GM20431 (cell line): ENCODE results near the gene HAVCR2.

ENCODE experiments used
- in situ Hi-C: fragments of 300-500 bp; cut with MseI, MboI; formaldehyde crosslinking; loops from one replicate; pipeline ENCODE4 v1.15.0; 2020; ENCODE audit warnings: low sequenced_read_pairs; ENCODE audit not compliant: unreplicated experiment

Gene HAVCR2

DNA sequence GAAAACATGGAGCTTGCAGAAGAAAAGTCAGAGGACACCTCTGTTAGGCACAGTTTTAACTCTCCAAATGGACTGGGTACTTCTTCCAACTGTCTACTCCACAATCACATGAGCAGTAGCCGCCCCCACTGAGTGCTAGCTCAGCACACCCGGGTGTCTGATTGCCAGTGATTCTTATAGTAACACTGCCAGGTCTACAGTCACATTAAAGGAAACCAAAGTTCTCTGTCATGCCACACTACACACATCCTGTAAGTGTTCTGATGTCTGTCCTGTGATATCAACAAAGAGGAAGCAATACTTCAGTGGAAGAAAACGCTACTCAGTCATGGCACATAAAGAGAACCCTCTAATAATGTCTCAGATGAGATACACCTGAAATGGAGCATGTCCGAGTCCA, at the start of gene HAVCR2:
HAVCR2 (minus strand) TSS at position 69 of the 400 bp plus-strand sequence; CDS start at position 8, 61 bp downstream.
- in situ Hi-C loops: no loop called here

DNA sequence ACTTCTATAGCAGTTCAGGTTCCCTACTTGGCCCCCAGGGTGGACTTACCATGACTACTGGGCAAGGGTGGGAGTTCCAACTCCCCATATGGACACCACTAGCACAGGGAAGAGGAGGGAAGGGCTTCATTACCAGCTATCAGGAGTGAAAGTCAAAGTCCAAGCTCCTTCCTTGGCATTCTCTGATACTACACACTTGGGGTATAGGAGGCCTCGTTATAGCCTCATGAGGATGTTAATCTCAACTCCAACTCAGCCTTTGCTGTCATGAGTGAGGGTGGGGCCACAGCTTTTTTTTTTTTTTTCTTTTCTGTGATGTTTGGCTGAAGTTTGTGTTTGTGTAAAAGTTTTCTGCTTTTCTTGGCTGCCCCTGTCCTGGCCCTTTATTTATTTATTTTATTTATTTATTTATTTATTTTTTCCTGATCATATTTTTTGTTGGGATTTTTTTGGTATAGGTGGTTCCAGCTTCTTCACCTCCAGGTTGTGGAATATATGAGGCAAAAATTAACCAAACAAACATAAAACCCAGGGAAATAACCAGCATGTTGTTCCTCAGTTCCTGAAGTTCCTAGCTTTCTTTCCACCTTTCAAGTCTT, 48.5 kb upstream of the HAVCR2 start:
- in situ Hi-C loops: no loop called here

DNA sequence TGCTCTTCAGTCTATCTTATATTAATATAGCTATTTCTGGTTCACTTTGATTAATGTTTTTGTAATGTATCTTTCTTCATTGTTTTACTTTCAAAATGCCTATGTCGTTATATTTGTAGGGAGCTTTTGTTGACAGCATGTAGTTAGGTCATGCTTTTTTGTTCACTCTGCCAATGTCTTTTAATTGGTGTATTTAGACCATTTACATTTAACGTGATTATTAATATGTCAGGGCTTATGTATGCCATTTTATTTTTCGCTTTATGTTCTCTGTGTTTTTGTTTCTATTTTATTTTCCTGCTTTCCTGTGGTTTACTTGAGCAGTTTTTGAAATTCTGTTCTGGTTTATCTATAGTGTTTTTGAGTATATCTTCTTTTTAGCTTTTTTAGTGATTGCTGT, 46.5 kb upstream of the HAVCR2 start:
- in situ Hi-C loops: no loop called here

GRCh38 chr5:157150995-157151394, 42.2 kb upstream of the HAVCR2 start:
- in situ Hi-C loops: no loop called here

- in situ Hi-C loops: no loop called here
Measured at GRCh38 chr5:157148734-157149615, 40.1 kb upstream of the HAVCR2 start.

- in situ Hi-C loops: no loop called here
Measured at GRCh38 chr5:157143127-157143971, 34.5 kb upstream of the HAVCR2 start.

DNA sequence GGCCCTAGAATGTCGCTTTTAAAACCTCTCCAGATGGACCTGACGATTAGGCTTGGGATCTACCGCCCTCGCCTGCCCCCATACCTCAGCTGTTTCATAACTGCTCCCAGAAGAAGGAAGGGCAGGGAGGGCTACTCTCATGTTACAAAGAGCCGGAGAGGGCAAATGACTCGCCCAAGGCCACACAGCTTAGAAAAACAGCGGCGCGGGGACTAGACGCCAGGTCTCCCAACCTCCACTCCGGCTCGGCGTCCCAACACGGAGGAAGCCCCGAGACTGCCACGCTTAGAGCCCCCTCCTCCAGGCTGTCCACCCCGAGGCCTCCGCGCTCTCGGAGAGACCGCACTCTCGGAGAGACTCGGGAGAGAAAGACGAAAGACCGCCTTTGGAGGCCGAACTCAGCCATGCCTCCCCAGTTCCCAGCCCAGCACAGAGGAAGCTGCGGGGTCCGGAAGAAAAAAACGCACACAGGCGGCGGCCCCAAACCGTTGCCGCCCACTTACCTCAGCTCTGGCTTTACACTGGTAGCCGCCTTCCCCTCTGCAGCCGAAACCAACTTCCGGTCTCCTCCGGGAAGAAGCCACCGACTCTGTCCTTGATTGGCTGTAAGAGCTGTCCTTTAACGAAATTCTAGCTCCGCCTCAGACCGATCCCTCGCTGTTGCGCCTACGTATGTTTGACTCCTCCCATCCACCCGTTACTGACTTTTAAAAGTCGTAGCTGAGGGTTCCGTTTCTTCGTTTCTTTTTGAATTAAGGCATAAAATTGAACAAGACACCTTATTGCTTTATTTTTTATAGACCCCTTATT, 33.7 kb upstream of the HAVCR2 start, which contains the start of gene MED7:
MED7 (minus strand) TSS at position 549 of the 810 bp plus-strand sequence. CDS start 3,434 bp downstream, outside the sequence.
- in situ Hi-C loops: no loop called here

GRCh38 chr5:157137691-157138090, 28.8 kb upstream of the HAVCR2 start:
- in situ Hi-C loops: no loop called here

GRCh38 chr5:157132281-157132612, 23.4 kb upstream of the HAVCR2 start:
- in situ Hi-C loops: no loop called here

DNA sequence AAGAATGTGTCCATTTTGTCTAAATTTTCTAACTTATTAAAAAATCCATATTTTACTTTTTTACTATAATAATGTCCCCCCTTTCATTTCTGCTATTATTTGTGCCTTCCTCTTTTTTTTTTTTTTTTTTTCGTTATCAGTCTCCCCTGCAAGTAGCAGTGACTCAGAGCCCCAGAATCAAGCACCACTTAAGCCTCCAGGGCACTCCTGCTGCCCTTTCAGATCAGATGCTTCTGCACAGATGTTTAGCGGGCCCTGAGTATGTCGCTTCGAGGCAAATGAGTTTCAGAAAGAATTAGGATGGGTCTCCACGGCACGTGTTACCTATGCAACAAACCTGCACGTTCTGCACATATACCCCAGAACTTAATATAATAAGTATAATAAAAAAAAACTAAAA, 22.1 kb upstream of the HAVCR2 start:
- in situ Hi-C loops: no loop called here

DNA sequence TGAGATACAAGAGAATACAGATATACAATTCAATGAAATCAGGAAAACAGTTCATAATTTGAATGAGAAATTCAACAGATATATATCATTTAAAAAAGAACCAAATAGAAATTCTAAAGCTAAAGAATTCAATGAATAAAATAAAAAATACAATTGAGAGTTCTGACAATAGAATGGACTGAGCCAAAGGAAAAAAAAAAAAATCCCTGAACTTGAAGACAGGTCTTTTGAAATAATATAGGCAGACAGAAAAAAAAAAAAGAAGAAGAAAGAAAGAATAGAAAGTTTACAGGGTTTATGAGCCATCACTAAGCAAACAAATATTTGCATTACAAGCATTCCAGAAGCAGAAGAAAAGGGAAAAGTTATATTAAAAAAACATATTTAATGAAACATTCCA, 12.9 kb upstream of the HAVCR2 start:
- in situ Hi-C loops: no loop called here

- in situ Hi-C loops: no loop called here
Measured at GRCh38 chr5:157120102-157120501, 11.3 kb upstream of the HAVCR2 start.

- in situ Hi-C loops: no loop called here
Measured at GRCh38 chr5:157116483-157116954, 7.7 kb upstream of the HAVCR2 start.

GRCh38 chr5:157115502-157115901, 6.7 kb upstream of the HAVCR2 start:
- in situ Hi-C loops: no loop called here

- in situ Hi-C loops: no loop called here
Measured at GRCh38 chr5:157115012-157115411, 6.2 kb upstream of the HAVCR2 start.

DNA sequence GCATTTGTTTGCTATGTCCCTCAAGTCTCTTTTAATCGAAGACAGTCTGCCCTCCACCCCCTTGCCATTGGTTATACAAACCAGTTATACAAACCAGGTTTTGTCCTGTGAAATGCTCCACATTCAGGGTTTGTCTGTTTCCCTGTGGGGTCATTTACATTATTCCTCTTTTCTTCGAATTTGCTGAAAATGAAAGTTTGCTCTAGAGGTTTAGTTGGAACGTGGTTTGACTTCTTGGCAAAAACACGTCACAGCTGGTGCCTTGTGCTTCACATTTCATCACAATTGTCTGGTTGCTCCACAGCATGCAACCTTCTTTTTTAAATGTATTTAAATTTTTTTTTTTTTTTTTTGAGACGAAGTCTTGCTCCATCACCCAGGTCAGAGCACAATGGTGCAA, 4.2 kb upstream of the HAVCR2 start:
- in situ Hi-C loops: no loop called here

DNA sequence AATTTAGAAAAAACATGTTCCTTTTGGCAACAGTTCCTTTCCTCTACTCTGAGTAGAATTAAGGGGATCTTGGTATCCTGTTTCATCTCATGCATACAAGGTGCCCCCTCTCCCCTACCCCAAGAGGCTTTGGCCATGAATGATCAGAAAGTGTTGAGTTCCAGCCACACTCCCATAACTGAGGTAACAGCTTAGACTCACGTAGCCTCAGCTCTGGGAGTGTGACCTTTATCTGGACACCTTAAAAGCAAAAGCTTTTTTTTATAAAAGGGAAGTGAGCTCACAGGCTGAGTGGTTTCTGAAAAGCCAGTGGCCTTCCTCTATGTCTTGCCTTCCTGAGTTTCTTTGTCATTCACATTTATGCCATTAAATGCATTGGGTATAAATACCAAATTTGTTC, 900 bp upstream of the HAVCR2 start:
- in situ Hi-C loops: no loop called here

- in situ Hi-C loops: no loop called here
Measured at GRCh38 chr5:157107508-157107907, 1.3 kb downstream of the HAVCR2 start.

DNA sequence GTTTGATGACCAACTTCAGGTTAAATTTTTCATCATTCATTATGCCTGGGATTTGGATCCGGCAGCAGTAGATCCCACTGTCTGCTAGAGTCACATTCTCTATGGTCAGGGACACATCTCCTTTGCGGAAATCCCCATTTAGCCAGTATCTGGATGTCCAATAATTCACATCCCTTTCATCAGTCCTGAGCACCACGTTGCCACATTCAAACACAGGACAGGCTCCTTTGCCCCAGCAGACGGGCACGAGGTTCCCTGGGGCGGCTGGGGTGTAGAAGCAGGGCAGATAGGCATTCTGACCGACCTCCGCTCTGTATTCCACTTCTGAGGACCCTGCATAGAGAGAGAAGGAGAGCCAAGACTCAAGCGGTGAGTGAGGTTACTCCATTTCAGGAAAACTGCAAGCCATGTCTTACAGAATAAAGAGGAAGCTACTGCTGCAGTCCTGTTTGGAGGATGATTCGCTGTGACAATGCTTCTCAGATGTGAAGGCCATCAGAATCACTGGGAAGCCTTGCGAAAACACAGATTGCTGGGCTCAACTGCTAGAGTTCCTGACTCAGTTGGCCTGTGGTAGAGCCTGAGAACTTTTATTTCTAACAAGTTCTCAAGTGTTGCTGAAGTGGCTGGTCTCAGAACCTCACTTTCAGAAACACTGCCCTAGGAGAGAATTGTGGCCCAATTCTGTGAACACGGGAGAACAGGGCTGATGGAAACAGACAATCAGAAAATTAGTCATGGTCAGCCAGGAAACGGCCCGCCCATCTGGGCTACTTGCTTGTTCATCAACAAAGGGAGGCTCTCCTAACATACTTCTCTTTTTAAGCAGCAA, 2.0 kb downstream of the HAVCR2 start:
- in situ Hi-C loops: no loop called here
